GM12891 (cell line): Measurements from ENCODE around the gene ST14.

Experiments
- PAX5 ChIP-seq: IDR thresholded peaks from 2 replicates; pipeline ENCODE4 v1.6.1; 2011; ENCODE audit warnings: low read length, moderate library complexity, mild to moderate bottlenecking; ENCODE audit not compliant: insufficient read depth, severe bottlenecking
- POLR2A ChIP-seq: IDR thresholded peaks from 2 replicates; pipeline ENCODE4 v1.6.1; 2011; ENCODE audit warnings: low read depth, low read length, control low read depth
- POLR2AphosphoS5 ChIP-seq: IDR thresholded peaks from 2 replicates; pipeline ENCODE4 v1.6.1; 2011; ENCODE audit warnings: low read depth, low read length, control low read depth
- POU2F2 ChIP-seq: IDR thresholded peaks from 2 replicates; pipeline ENCODE4 v1.6.1; 2011; ENCODE audit warnings: low read depth, mild to moderate bottlenecking, control low read depth, low read length, moderate library complexity
- SPI1 ChIP-seq: IDR thresholded peaks from 2 replicates; pipeline ENCODE4 v1.6.1; 2011; ENCODE audit warnings: low read depth, low read length, control low read depth
- TAF1 ChIP-seq: IDR thresholded peaks from 2 replicates; pipeline ENCODE4 v1.6.1; 2011; ENCODE audit warnings: low read depth, low read length, control low read depth

DNA sequence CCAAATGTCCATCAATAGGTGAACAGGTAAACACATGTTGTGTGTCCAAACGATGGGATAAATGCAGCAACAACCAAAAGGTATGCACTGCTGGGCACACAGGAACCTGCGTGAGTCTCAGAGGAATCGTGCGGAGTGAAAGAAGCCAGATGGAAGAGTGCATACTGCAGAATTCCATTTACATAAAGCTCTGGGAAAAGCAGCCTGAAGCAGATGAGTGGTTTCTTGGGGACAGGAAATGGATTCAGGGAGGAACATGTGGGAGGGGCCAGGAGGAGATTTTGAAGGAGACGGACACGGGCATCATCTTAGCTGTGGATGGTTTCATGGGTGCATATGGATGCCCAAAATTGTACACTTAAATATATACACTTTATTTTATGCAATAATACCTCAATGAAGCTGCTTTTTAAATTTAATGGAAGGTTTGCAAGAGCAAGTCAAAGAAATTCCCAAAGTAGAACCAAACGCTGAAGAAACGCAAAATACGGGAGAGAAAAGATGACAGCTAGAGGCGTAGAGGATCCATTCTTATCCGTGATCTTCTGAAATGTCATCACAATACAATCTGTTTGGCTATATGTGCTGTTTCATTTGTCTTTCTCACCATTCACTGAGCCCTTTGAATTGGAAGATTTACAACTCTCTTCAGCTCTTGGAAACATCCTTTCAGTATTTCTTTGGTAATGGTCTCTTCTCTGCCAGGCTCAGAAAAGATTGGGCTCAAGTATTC lies 24.5 kb downstream of the ST14 start:
- TF ChIP-seq POLR2AphosphoS5, result no peak
- TF ChIP-seq POLR2A, result no peak
- TF ChIP-seq TAF1, result no peak
- TF ChIP-seq SPI1, result no peak
- TF ChIP-seq POU2F2, result no peak
- TF ChIP-seq PAX5, result no peak
